ENCODE measurements around the gene GNA15.

DNA sequence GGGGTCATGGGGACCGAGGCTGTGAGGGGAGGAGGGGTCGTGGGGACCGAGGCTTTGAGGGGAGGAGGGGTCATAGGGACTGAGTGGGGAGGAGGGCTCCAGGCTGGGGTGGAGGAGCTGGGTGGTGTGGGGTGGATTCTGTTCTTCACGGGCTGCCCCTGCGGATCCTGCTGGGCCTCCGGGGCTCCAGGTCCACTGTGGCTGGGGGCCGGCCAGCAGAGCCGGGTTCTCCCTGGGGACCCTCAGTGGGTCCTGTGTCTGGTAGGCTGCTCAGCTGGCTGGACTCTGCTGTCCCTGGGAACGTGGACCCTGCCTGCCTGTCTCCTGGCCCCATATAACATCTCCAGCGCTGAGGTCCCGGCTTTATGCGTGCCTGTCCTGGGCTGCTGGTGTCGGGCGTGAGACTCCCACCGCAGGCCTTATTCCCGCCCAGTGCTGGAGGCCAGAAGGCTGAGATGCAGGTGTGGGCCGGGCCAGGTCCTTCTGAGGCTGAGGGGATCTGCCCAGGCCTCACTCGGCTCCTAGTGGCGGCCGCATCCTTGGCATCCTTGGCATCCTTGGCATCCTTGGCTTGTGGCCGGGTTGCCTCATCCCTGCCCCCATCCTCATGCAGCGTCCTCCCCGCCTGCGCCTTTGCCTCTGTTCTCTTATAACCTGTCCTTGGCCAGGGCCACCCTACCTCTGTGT, 19.8 kb upstream of the GNA15 start:
- TF ChIP-seq POLR2A (IDR thresholded peaks at IDR 0.05; ENCODE audit: low read length) (no peak), GATA1 (IDR thresholded peaks at IDR 0.05; ENCODE audit: low read depth, low read length) (no peak)

Data from erythroblast (primary cell).